ENCODE measurements around the gene EFCAB6.

GRCh38 chr22:43737150-43737828 is 74.8 kb downstream of the EFCAB6 start:
- TF ChIP-seq CTCF (IDR thresholded peaks at IDR 0.05 in 8 of 11, conservative IDR thresholded peaks at IDR 0.05 in 3 of 11) (no peak), POLR2AphosphoS5 (IDR thresholded peaks at IDR 0.05) (no peak), POLR2A (IDR thresholded peaks at IDR 0.05) (no peak)
